ENCODE data around the gene TNS3.

TNS3 gene

GRCh38 chr7:47328392-47329319, 253.3 kb downstream of the TNS3 start:
- no peak for DNase-seq (ENCODE audit: low read depth)

- DNase-seq (ENCODE audit: low read depth): no peak
Measured at GRCh38 chr7:47327698-47328391, 254.1 kb downstream of the TNS3 start.

- DNase-seq (ENCODE audit: low read depth): no peak
Measured at GRCh38 chr7:47327346-47327697, 254.6 kb downstream of the TNS3 start.

- DNase-seq (ENCODE audit: low read depth): no peak
Measured at GRCh38 chr7:47326808-47327207, 255.1 kb downstream of the TNS3 start.

GRCh38 chr7:47326220-47326619, 255.7 kb downstream of the TNS3 start:
- DNase-seq (ENCODE audit: low read depth): no peak

GRCh38 chr7:47325337-47325736, 256.6 kb downstream of the TNS3 start:
- DNase-seq (ENCODE audit: low read depth): no peak

GRCh38 chr7:47323904-47324303, 258.0 kb downstream of the TNS3 start:
- no peak for DNase-seq (ENCODE audit: low read depth)

GRCh38 chr7:47322731-47323130, 259.2 kb downstream of the TNS3 start:
- no peak for DNase-seq (ENCODE audit: low read depth)

- no peak for DNase-seq (ENCODE audit: low read depth)
Measured at GRCh38 chr7:47320296-47320695, 261.6 kb downstream of the TNS3 start.

GRCh38 chr7:47318395-47319182, 263.3 kb downstream of the TNS3 start:
- no peak for DNase-seq (ENCODE audit: low read depth)

- no peak for DNase-seq (ENCODE audit: low read depth)
Measured at GRCh38 chr7:47317487-47317886, 264.4 kb downstream of the TNS3 start.

- no peak for DNase-seq (ENCODE audit: low read depth)
Measured at GRCh38 chr7:47314728-47315607, 266.9 kb downstream of the TNS3 start.

- no peak for DNase-seq (ENCODE audit: low read depth)
Measured at GRCh38 chr7:47314248-47314647, 267.7 kb downstream of the TNS3 start.

GRCh38 chr7:47313564-47313963, 268.3 kb downstream of the TNS3 start:
- DNase-seq (ENCODE audit: low read depth): no peak

- DNase-seq (ENCODE audit: low read depth): no peak
Measured at GRCh38 chr7:47311891-47312290, 270.0 kb downstream of the TNS3 start.

- DNase-seq (ENCODE audit: low read depth): no peak
Measured at GRCh38 chr7:47310020-47310419, 271.9 kb downstream of the TNS3 start.

- no peak for DNase-seq (ENCODE audit: low read depth)
Measured at GRCh38 chr7:47308808-47309207, 273.1 kb downstream of the TNS3 start.

- DNase-seq (ENCODE audit: low read depth): no peak
Measured at GRCh38 chr7:47307311-47307710, 274.6 kb downstream of the TNS3 start.

GRCh38 chr7:47304727-47305719, 276.9 kb downstream of the TNS3 start:
- no peak for DNase-seq (ENCODE audit: low read depth)

GRCh38 chr7:47303695-47304453, 278.0 kb downstream of the TNS3 start:
- DNase-seq (ENCODE audit: low read depth): no peak
